Smooth muscle cell (in vitro differentiated cells): ENCODE data around the gene CEP41. TPM values are rescaled to one million over a fixed set of nuclear protein-coding genes. Genes with fewer than 3 reads are reported as not detected.

Experiments
- DNase-seq: peaks from one replicate; lab custom pipeline; 2025; ENCODE audit not compliant: unreplicated experiment; lab: John Stamatoyannopoulos, UW
- H2AFZ ChIP-seq: fragments of 200-600 bp; sonication (generic); 2 replicates; pipeline ENCODE4 v1.6.0; 2016; ENCODE audit warnings: antibody characterized with exemption, low read depth, mild to moderate bottlenecking
- H3F3A ChIP-seq: fragments of 200-600 bp; sonication (generic); 2 replicates; pipeline ENCODE4 v1.6.0; 2017; ENCODE audit warnings: antibody characterized with exemption, low read depth
- H3K27ac ChIP-seq: fragments of 200-600 bp; sonication (generic); 2 replicates; pipeline ENCODE4 v1.5.1; 2016; ENCODE audit warnings: low read depth, mild to moderate bottlenecking
- H3K27me3 ChIP-seq: fragments of 200-600 bp; sonication (generic); 2 replicates; pipeline ENCODE4 v1.6.1; 2016; ENCODE audit warnings: low read depth, mild to moderate bottlenecking
- H3K36me3 ChIP-seq: fragments of 200-600 bp; sonication (generic); 2 replicates; pipeline ENCODE4 v1.5.1; 2016; ENCODE audit warnings: low read depth
- H3K4me1 ChIP-seq: fragments of 200-600 bp; sonication (generic); 2 replicates; pipeline ENCODE4 v1.5.1; 2016; ENCODE audit warnings: low read depth
- H3K4me2 ChIP-seq: fragments of 200-600 bp; sonication (generic); 2 replicates; pipeline ENCODE4 v1.6.0; 2016; ENCODE audit warnings: mild to moderate bottlenecking
- H3K4me3 ChIP-seq: fragments of 200-600 bp; sonication (generic); 2 replicates; pipeline ENCODE4 v1.5.1; 2016; ENCODE audit warnings: mild to moderate bottlenecking
- H3K79me2 ChIP-seq: fragments of 200-600 bp; sonication (generic); 2 replicates; pipeline ENCODE4 v1.6.0; 2016; ENCODE audit warnings: low read depth, mild to moderate bottlenecking
- H3K9ac ChIP-seq: fragments of 200-600 bp; sonication (generic); 2 replicates; pipeline ENCODE4 v1.6.0; 2016; ENCODE audit warnings: low read depth
- H3K9me3 ChIP-seq: fragments of 200-600 bp; sonication (generic); replicated peaks from 2 replicates; pipeline ENCODE4 v1.5.1; 2016; ENCODE audit warnings: low read depth
- H4K20me1 ChIP-seq: fragments of 200-600 bp; sonication (generic); 2 replicates; pipeline ENCODE4 v1.6.0; 2016; ENCODE audit warnings: low read depth
- WGBS: methylation state at CpG from one replicate; pipeline ENCODE4 v1.1.7; 2016; ENCODE audit warnings: low lambda C conversion rate; 5-methylcytosine and 5-hydroxymethylcytosine counted together
- polyA plus RNA-seq: library from polyadenylated mRNA; unstranded; fragments of >200 nt; fragmentation: Nextera tagmentation; extraction: Ambion mirVana; gene quantifications from 2 replicates; pipeline ENCODE4 v1.2.1, GENCODE V29; 2016
- total RNA-seq: library from RNA; depleted of rRNA; stranded (reverse); fragments of >200 nt; gene quantifications from 2 replicates; pipeline ENCODE4 v1.2.3, GENCODE V29; 2014
- TF ChIP-seq, protein P1 (sequence below): fragments of 200-600 bp; sonication (generic); IDR thresholded peaks from 2 replicates; pipeline ENCODE4 v1.5.1; 2017; ENCODE audit warnings: borderline replicate concordance, mild to moderate bottlenecking, antibody characterized with exemption; ENCODE audit not compliant: insufficient read depth, poor library complexity, severe bottlenecking

The CEP41 gene
- total and polyA plus RNA-seq, 2 experiments from 2014 or later, result 18.3 to 35.1 TPM

GRCh38 chr7:130358471-130358870 is 82.3 kb downstream of the CEP41 start:
- H3K4me2 ChIP-seq, result no peak overlapping the region
- H3K27me3 ChIP-seq, result no peaks in the 10 kb centered on the region
- peaks cover 20% of the 10 kb centered on the region for H3F3A ChIP-seq
- H3K36me3 ChIP-seq, result no peaks in the 10 kb centered on the region
- no peak overlapping the region for H3K27ac ChIP-seq
- no peak for DNase-seq
- TF ChIP-seq, protein P1, sequence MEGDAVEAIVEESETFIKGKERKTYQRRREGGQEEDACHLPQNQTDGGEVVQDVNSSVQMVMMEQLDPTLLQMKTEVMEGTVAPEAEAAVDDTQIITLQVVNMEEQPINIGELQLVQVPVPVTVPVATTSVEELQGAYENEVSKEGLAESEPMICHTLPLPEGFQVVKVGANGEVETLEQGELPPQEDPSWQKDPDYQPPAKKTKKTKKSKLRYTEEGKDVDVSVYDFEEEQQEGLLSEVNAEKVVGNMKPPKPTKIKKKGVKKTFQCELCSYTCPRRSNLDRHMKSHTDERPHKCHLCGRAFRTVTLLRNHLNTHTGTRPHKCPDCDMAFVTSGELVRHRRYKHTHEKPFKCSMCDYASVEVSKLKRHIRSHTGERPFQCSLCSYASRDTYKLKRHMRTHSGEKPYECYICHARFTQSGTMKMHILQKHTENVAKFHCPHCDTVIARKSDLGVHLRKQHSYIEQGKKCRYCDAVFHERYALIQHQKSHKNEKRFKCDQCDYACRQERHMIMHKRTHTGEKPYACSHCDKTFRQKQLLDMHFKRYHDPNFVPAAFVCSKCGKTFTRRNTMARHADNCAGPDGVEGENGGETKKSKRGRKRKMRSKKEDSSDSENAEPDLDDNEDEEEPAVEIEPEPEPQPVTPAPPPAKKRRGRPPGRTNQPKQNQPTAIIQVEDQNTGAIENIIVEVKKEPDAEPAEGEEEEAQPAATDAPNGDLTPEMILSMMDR, result no peak
- no peak overlapping the region for H2AFZ ChIP-seq
- no peak overlapping the region for H3K4me3 ChIP-seq
- over 99% methylated on average over 4 of the region's 4 CpGs for WGBS
- H3K4me1 ChIP-seq, result peaks cover 13% of the 10 kb centered on the region
- H3K79me2 ChIP-seq, result no peaks in the 10 kb centered on the region
- H3K9me3 ChIP-seq, result peaks cover 4% of the 10 kb centered on the region
- H4K20me1 ChIP-seq, result no peaks in the 10 kb centered on the region
- H3K9ac ChIP-seq, result no peak overlapping the region

DNA sequence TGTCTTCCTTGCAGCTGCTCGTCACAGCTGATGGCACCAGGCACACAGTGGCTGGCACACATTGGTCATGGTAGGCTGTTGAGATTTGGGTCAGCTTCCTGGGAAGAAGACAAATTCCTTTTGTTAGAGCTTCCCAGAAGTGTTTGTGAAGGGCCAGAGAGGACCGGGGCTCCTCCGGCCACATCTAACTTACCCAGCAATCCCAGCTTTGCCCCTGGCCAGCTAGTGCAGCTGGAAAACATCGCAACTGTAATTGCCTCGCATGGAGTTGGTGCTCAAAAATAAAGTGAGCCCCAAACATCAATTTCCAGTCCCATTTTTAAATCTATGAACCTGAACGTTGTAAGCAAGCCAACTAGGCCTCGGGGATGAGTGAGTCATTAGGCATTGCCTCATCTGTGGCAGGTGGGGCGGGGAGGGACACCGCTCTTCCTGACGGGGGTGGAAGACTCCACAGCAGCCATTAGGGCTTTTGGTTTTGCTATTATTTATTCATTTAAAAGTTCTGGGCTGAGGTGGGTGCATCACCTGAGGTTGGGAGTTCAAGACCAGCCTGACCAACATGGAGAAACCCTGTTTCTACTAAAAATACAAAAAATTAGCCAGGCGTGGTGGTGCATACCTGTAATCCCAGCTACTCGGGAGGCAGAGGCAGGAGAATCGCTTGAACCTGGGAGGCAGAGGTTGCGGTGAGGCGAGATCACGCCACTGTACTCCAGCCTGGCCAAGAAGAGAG is 83.8 kb downstream of the CEP41 start:
- Histone ChIP-seq H3K36me3 (no peaks in the 10 kb centered on the region), H2AFZ (no peak overlapping the region)
- DNase-seq, result no peak

GRCh38 chr7:130356121-130356875 is 84.5 kb downstream of the CEP41 start:
- H3K27me3 ChIP-seq, result no peaks in the 10 kb centered on the region
- peaks cover 4% of the 10 kb centered on the region for H3K9me3 ChIP-seq
- peaks cover 28% of the 10 kb centered on the region for H3F3A ChIP-seq
- H3K4me2 ChIP-seq, result peak overlapping the region; percentile 67
- TF ChIP-seq, protein P1, result no peak
- peak overlapping the region; percentile 86 for H3K9ac ChIP-seq
- H2AFZ ChIP-seq, result no peak overlapping the region
- no peaks in the 10 kb centered on the region for H3K36me3 ChIP-seq
- no peaks in the 10 kb centered on the region for H3K79me2 ChIP-seq
- H4K20me1 ChIP-seq, result no peaks in the 10 kb centered on the region
- H3K27ac ChIP-seq, result peak overlapping the region; percentile 99
- peaks cover 34% of the 10 kb centered on the region for H3K4me1 ChIP-seq
- WGBS, result 7% methylated on average over 9 of the region's 9 CpGs
- DNase-seq, result peak; percentile 60
- H3K4me3 ChIP-seq, result no peak overlapping the region

More for the DNA sequence above, 83.8 kb downstream of the CEP41 start:
- Histone ChIP-seq H3K4me1 (peaks cover 26% of the 10 kb centered on the region), H3K9ac (peak overlapping the region; percentile 86), H3K27me3 (no peaks in the 10 kb centered on the region), H4K20me1 (no peaks in the 10 kb centered on the region), H3K4me2 (peak overlapping the region; percentile 59), H3K27ac (peak overlapping the region; percentile 99), H3K79me2 (no peaks in the 10 kb centered on the region), H3F3A (peaks cover 21% of the 10 kb centered on the region), H3K4me3 (no peak overlapping the region), H3K9me3 (peaks cover 4% of the 10 kb centered on the region)
- 62% methylated on average over 16 of the region's 16 CpGs for WGBS
- TF ChIP-seq, protein P1, result no peak
